H1 (cell line): ENCODE results near the gene L3MBTL4.

ENCODE experiments used
- ATF2 ChIP-seq: IDR thresholded peaks from 2 replicates; pipeline ENCODE4 v1.6.1; 2012; ENCODE audit warnings: low read length, inconsistent platforms
- CEBPB ChIP-seq: IDR thresholded peaks from 2 replicates; pipeline ENCODE4 v1.6.1; 2012; ENCODE audit warnings: low read depth, low read length
- CTCF ChIP-seq, 3 experiments: IDR thresholded peaks; 1 replicate in 2 of 3; 2 replicates in 1 of 3; pipeline versions ENCODE4 v1.5.1 to v1.6.1; 2011; ENCODE audit warnings: low read length in 3 of 3, mild to moderate bottlenecking in 3 of 3, inconsistent platforms in 2 of 3, low read depth in 1 of 3, moderate library complexity in 1 of 3; ENCODE audit not compliant: insufficient read depth in 1 of 3; ENCODE audit errors: control extremely low read depth in 1 of 3
- EZH2 ChIP-seq: fragments of 200-600 bp; sonication (generic); IDR thresholded peaks from 2 replicates; pipeline ENCODE4 v1.7.1; 2012; ENCODE audit warnings: low read depth, mild to moderate bottlenecking, moderate library complexity, low read length, inconsistent platforms; ENCODE audit not compliant: severe bottlenecking
- JUN ChIP-seq: IDR thresholded peaks from 2 replicates; pipeline ENCODE4 v1.6.1; 2011; ENCODE audit warnings: low read depth, mild to moderate bottlenecking, improper control_type of control experiment, low read length
- MAX ChIP-seq: IDR thresholded peaks from 2 replicates; pipeline ENCODE4 v1.6.1; 2012; ENCODE audit warnings: inconsistent platforms
- POLR2A ChIP-seq, 2 experiments: IDR thresholded peaks; 1 replicate in 1 of 2; 2 replicates in 1 of 2; pipeline ENCODE4 v1.6.1; 2011; ENCODE audit warnings: low read depth in 2 of 2, low read length in 2 of 2, mild to moderate bottlenecking in 2 of 2; ENCODE audit errors: control extremely low read depth in 1 of 2
- SAP30 ChIP-seq: fragments of 300-600 bp; sonication (generic); IDR thresholded peaks from 2 replicates; pipeline ENCODE4 v1.7.1; 2012; ENCODE audit warnings: low read length, moderate library complexity, mild to moderate bottlenecking, inconsistent platforms; ENCODE audit not compliant: insufficient read depth, insufficient replicate concordance
- SRF ChIP-seq: IDR thresholded peaks from 2 replicates; pipeline ENCODE4 v1.6.1; 2011; ENCODE audit warnings: mild to moderate bottlenecking, low read depth, low read length, moderate library complexity
- TAF1 ChIP-seq: IDR thresholded peaks from 2 replicates; pipeline ENCODE4 v1.6.1; 2011; ENCODE audit warnings: mild to moderate bottlenecking, low read depth, low read length
- TCF12 ChIP-seq: IDR thresholded peaks from 2 replicates; pipeline ENCODE4 v1.6.1; 2011; ENCODE audit warnings: low read depth, mild to moderate bottlenecking, low read length
- USF2 ChIP-seq: IDR thresholded peaks from 2 replicates; pipeline ENCODE4 v1.6.1; 2011; ENCODE audit warnings: low read length, improper control_type of control experiment

- TF ChIP-seq POLR2A (IDR thresholded peaks at IDR 0.05; ENCODE audit: control extremely low read depth in 1 of 2, low read depth in 2 of 2, low read length in 2 of 2), result no peak
- TF ChIP-seq CEBPB, result no peak
- no peak for TF ChIP-seq CTCF (IDR thresholded peaks at IDR 0.05; ENCODE audit: control extremely low read depth in 1 of 3, insufficient read depth in 1 of 3, low read depth in 1 of 3, low read length in 3 of 3)
- TF ChIP-seq TCF12, result no peak
- no peak for TF ChIP-seq MAX
- TF ChIP-seq JUN, result no peak
- TF ChIP-seq SRF, result no peak
- no peak for TF ChIP-seq ATF2
- no peak for TF ChIP-seq SAP30
- TF ChIP-seq EZH2, result no peak
- TF ChIP-seq TAF1, result no peak
- TF ChIP-seq USF2, result no peak
Observed at GRCh38 chr18:5964596-5964995, 450.1 kb downstream of the L3MBTL4 start.
